HepG2 (cell line): ENCODE results near the gene STEAP3. TPM values are rescaled to one million over a fixed set of nuclear protein-coding genes. Genes with fewer than 3 reads are reported as not detected.

Source experiments
- ATAC-seq: fragments of 200-7000 bp; cut with Tn5 transposase; 3 replicates; pipeline ENCODE4 v1.9.1; 2020; ENCODE audit warnings: mild to moderate bottlenecking, moderate library complexity
- BruUV-seq: library from RNA; stranded (reverse); fragments of 400-500 nt; replicated peaks from 2 replicates; lab custom pipeline; 2021; lab: Mats Ljungman, UMichigan
- CTCF ChIA-PET: fragments of 300-600 bp; formaldehyde crosslinking; extraction: SDS; loops from one replicate; lab custom pipeline; 2021; ENCODE audit warnings: low total read pairs, inconsistent platforms, low intra/inter-chr PET ratio; lab: Yijun Ruan, JAX
- POLR2A ChIA-PET: fragments of 350-600 bp; sonication (Branson Sonifier 250); formaldehyde crosslinking; loops from one replicate; lab custom pipeline; 2020; ENCODE audit warnings: antibody characterized with exemption, inconsistent platforms; lab: Yijun Ruan, JAX
- DNase-seq: peaks from one replicate; pipeline ENCODE4 v3.0.0-alpha.2; 2015; ENCODE audit warnings: low spot score
- FAIRE-seq: peaks from 3 replicates; lab custom pipeline; 2011; peaks lifted over from hg19 to GRCh38; lab: Jason Lieb, UNC
- H2AFZ ChIP-seq: one replicate; pipeline ENCODE4 v1.6.1; 2011; ENCODE audit warnings: low read length, inconsistent platforms
- H3K27ac ChIP-seq: fragments of 300-600 bp; 3 replicates; pipeline ENCODE4 v1.8.0; 2011; ENCODE audit warnings: mixed run types, mild to moderate bottlenecking, mixed read lengths, low read length, inconsistent platforms; ENCODE audit not compliant: insufficient read depth; ENCODE audit errors: extremely low read length
- H3K27me3 ChIP-seq, 2 experiments: fragments of 200-600 bp in 1 of 2; 2 replicates in 1 of 2; 3 replicates in 1 of 2; pipeline versions ENCODE4 v1.6.0 to v1.8.0; 2011; ENCODE audit warnings: low read length in 2 of 2, mild to moderate bottlenecking in 2 of 2, moderate library complexity in 2 of 2, inconsistent platforms in 1 of 2; ENCODE audit not compliant: insufficient read depth in 2 of 2, control insufficient read depth in 1 of 2
- H3K36me3 ChIP-seq, 2 experiments: fragments of 200-600 bp in 1 of 2; replicated peaks in 1 of 2; 2 replicates in 1 of 2; 3 replicates in 1 of 2; pipeline versions ENCODE4 v1.5.1 to v1.8.0; 2011; ENCODE audit warnings: low read length in 2 of 2, inconsistent platforms in 1 of 2; ENCODE audit not compliant: insufficient read depth in 2 of 2, control insufficient read depth in 1 of 2
- H3K4me1 ChIP-seq: 2 replicates; pipeline ENCODE4 v1.5.1; 2012; ENCODE audit warnings: low read length, inconsistent platforms; ENCODE audit not compliant: insufficient read depth
- H3K4me2 ChIP-seq: 2 replicates; pipeline ENCODE4 v1.6.0; 2011; ENCODE audit warnings: low read depth, low read length, inconsistent platforms
- H3K4me3 ChIP-seq, 3 experiments: fragments of 200-600 bp in 1 of 3; sonication (generic), shearing (Covaris generic) in 1 of 3; replicated peaks in 1 of 3; 2 replicates each; pipeline ENCODE4 v1.5.1; 2011 to 2016; ENCODE audit warnings: low read length in 3 of 3, inconsistent platforms in 2 of 3, low read depth in 2 of 3, mild to moderate bottlenecking in 2 of 3, control low read depth in 1 of 3, mixed read lengths in 1 of 3; ENCODE audit not compliant: insufficient read depth in 1 of 3
- H3K79me2 ChIP-seq: one replicate; pipeline ENCODE4 v1.6.1; 2011; ENCODE audit warnings: low read length, inconsistent platforms; ENCODE audit not compliant: insufficient read depth
- H3K9ac ChIP-seq: 2 replicates; pipeline ENCODE4 v1.6.0; 2011; ENCODE audit warnings: mild to moderate bottlenecking, low read depth, low read length, inconsistent platforms; ENCODE audit not compliant: insufficient read depth
- H3K9me3 ChIP-seq: 2 replicates; pipeline ENCODE4 v1.5.1; 2012; ENCODE audit warnings: mild to moderate bottlenecking, low read length
- H4K20me1 ChIP-seq: 2 replicates; pipeline ENCODE4 v1.6.0; 2011; ENCODE audit warnings: inconsistent platforms, mild to moderate bottlenecking, low read length, moderate library complexity; ENCODE audit not compliant: insufficient read depth
- CBX1 ChIP-seq: IDR thresholded peaks from one replicate; pipeline ENCODE4 v1.6.1; 2016; ENCODE audit warnings: antibody characterized with exemption, low read depth
- DR1 ChIP-seq: sonication (generic); formaldehyde crosslinking; IDR thresholded peaks from 2 replicates; pipeline ENCODE4 v1.8.0; 2021; ENCODE audit warnings: mild to moderate bottlenecking, missing genetic modification reagents, inconsistent platforms
- HOXA5 ChIP-seq: sonication (generic); formaldehyde crosslinking; IDR thresholded peaks from 2 replicates; pipeline ENCODE4 v1.4.0; 2020; ENCODE audit warnings: missing genetic modification reagents
- NFE2L1 ChIP-seq: sonication (generic); formaldehyde crosslinking; IDR thresholded peaks from 2 replicates; pipeline ENCODE4 v1.4.0; 2020; ENCODE audit warnings: missing genetic modification reagents, mild to moderate bottlenecking, borderline replicate concordance
- NR3C1 ChIP-seq: sonication (generic); formaldehyde crosslinking; IDR thresholded peaks from 2 replicates; pipeline ENCODE4 v1.4.0; 2020; ENCODE audit warnings: missing genetic modification reagents
- REL ChIP-seq: sonication (generic); formaldehyde crosslinking; conservative IDR thresholded peaks from 2 replicates; pipeline ENCODE4 v1.8.0; 2022; ENCODE audit warnings: mild to moderate bottlenecking, missing genetic modification reagents, moderate library complexity
- RFX5 ChIP-seq: IDR thresholded peaks from 2 replicates; pipeline ENCODE4 v1.6.1; 2011; ENCODE audit warnings: low read depth, low read length, improper control_type of control experiment
- SATB2 ChIP-seq: sonication (generic); formaldehyde crosslinking; IDR thresholded peaks from 2 replicates; pipeline ENCODE4 v1.5.0; 2020; ENCODE audit warnings: missing genetic modification reagents
- USF2 ChIP-seq, 2 experiments: sonication (generic) in 1 of 2; formaldehyde crosslinking in 1 of 2; IDR thresholded peaks; 2 replicates each; pipeline versions ENCODE4 v1.5.1 to v1.6.1; 2011 to 2020; ENCODE audit warnings: borderline replicate concordance in 1 of 2, low read depth in 1 of 2, low read length in 1 of 2, mild to moderate bottlenecking in 1 of 2, missing genetic modification reagents in 1 of 2, moderate library complexity in 1 of 2
- ZBTB7B ChIP-seq: sonication (generic); formaldehyde crosslinking; IDR thresholded peaks from 2 replicates; pipeline ENCODE4 v1.4.0; 2020; ENCODE audit warnings: missing genetic modification reagents
- ZHX1 ChIP-seq: sonication (generic); formaldehyde crosslinking; IDR thresholded peaks from 2 replicates; pipeline ENCODE4 v1.8.1; 2022; ENCODE audit warnings: low read depth, mild to moderate bottlenecking, missing genetic modification reagents
- ZNF101 ChIP-seq: sonication (generic); formaldehyde crosslinking; IDR thresholded peaks from 2 replicates; pipeline ENCODE4 v1.4.0; 2020; ENCODE audit warnings: mild to moderate bottlenecking, low read depth, missing genetic modification reagents, borderline replicate concordance
- ZNF160 ChIP-seq: sonication (generic); formaldehyde crosslinking; IDR thresholded peaks from 2 replicates; pipeline ENCODE4 v1.8.0; 2022; ENCODE audit warnings: mild to moderate bottlenecking, inconsistent platforms, missing genetic modification reagents
- ZNF20 ChIP-seq: sonication (generic); formaldehyde crosslinking; IDR thresholded peaks from 2 replicates; pipeline ENCODE4 v1.4.0; 2020; ENCODE audit warnings: mild to moderate bottlenecking, moderate library complexity, missing genetic modification reagents
- ZNF225 ChIP-seq: sonication (generic); formaldehyde crosslinking; IDR thresholded peaks from 2 replicates; pipeline ENCODE4 v1.4.0; 2020; ENCODE audit warnings: mild to moderate bottlenecking, missing genetic modification reagents
- WGBS: methylation state at CpG from one replicate; pipeline ENCODE4 v1.1.6; 2017; ENCODE audit warnings: low lambda C conversion rate; 5-methylcytosine and 5-hydroxymethylcytosine counted together
- in situ Hi-C: cut with HindIII; loops from 2 replicates; pipeline ENCODE4 v1.10.0; 2017; ENCODE audit warnings: low pct_unique_long_range_greater_than_20kb; ENCODE audit not compliant: extremely low pct_ligation_motif_present
- intact Hi-C: fragments of 100-400 bp; cut with micrococcal nuclease; formaldehyde crosslinking; loops from one replicate; pipeline ENCODE4 v1.10.0; 2022; ENCODE audit not compliant: unreplicated experiment
- polyA plus RNA-seq, 8 experiments: library from polyadenylated mRNA; depleted of rRNA in 3 of 8; stranded (reverse) in 7 of 8; unstranded in 1 of 8; fragments of >200 nt; fragmentation: Illumina TruSeq in 4 of 8; extraction: Trizol in 4 of 8; gene quantifications; 2 replicates each; pipeline versions ENCODE4 v1.2.1 to v1.2.3, GENCODE V29; 2011 to 2016; ENCODE audit warnings: low read depth in 4 of 8, missing spikeins in 1 of 8, mixed read lengths in 1 of 8; ENCODE audit not compliant: insufficient read depth in 1 of 8
- total RNA-seq, 5 experiments: library from RNA; depleted of rRNA; stranded (reverse); fragments of >200 nt; fragmentation: Illumina TruSeq; extraction: Trizol; gene quantifications; 2 replicates each; pipeline ENCODE4 v1.2.3, GENCODE V29; 2016; ENCODE audit warnings: low read depth in 1 of 5

The STEAP3 gene
- total and polyA plus RNA-seq, 2 of the 13 experiments (the other 11 are each of a cell fraction or from before 2014, with no cell fraction given) = 7.3 to 21.1 TPM

GRCh38 chr2:119304847-119305246, 81.2 kb downstream of the STEAP3 start:
- H3K27me3 ChIP-seq = no peaks in the 10 kb centered on the region
- TF ChIP-seq CBX1 = no peak
- no peak for TF ChIP-seq USF2 (IDR thresholded peaks at IDR 0.05; ENCODE audit: low read depth, low read length)
- TF ChIP-seq USF2 (CRISPR knock-in tag; IDR thresholded peaks at IDR 0.05; ENCODE audit: borderline replicate concordance) = no peak
- no peak for TF ChIP-seq ZNF101
- no peak for TF ChIP-seq RFX5
- TF ChIP-seq HOXA5 (CRISPR knock-in tag) = no peak
- no peak for TF ChIP-seq ZNF20 (CRISPR knock-in tag)
- TF ChIP-seq REL (CRISPR knock-in tag) = no peak
- TF ChIP-seq NR3C1 = no peak
- TF ChIP-seq ZHX1 = no peak
- TF ChIP-seq ZNF225 (CRISPR knock-in tag) = no peak
- no peak for TF ChIP-seq SATB2 (CRISPR knock-in tag)
- no peak for TF ChIP-seq ZNF160 (CRISPR knock-in tag)
- no peak for TF ChIP-seq DR1 (CRISPR knock-in tag)
- TF ChIP-seq ZBTB7B = no peak
- TF ChIP-seq NFE2L1 = no peak
- intact Hi-C loops = no loop called here
- H3K36me3 ChIP-seq = no peaks in the 10 kb centered on the region
- no TSS peak for BruUV-seq
- H4K20me1 ChIP-seq = no peaks in the 10 kb centered on the region
- no peak overlapping the region for H3K9ac ChIP-seq
- 66% methylated on average over 2 of the region's 2 CpGs for WGBS
- no peak overlapping the region for H2AFZ ChIP-seq
- FAIRE-seq (no peak), DNase-seq (no peak), ATAC-seq (no peak)
- H3K27ac ChIP-seq = no peak overlapping the region
- in situ Hi-C loops = no loop called here
- H3K79me2 ChIP-seq = no peaks in the 10 kb centered on the region
- H3K9me3 ChIP-seq = no peaks in the 10 kb centered on the region
- no peak overlapping the region for H3K4me2 ChIP-seq
- ChIA-PET CTCF (no interaction called here), POLR2A (no interaction called here)
- H3K4me1 ChIP-seq = peaks cover 25% of the 10 kb centered on the region
- H3K4me3 ChIP-seq = no peak overlapping the region
